Stomach (tissue), 4 donors: Measurements from ENCODE around the gene FOXN3.

Experiments
- POLR2A ChIP-seq, 4 donors: fragments of 450-650 bp; IDR thresholded peaks; one replicate each; pipeline ENCODE4 v1.6.1; 2016; ENCODE audit warnings: antibody characterized with exemption in 4 of 4, control low read depth in 2 of 4, mild to moderate bottlenecking in 1 of 4, moderate library complexity in 1 of 4
- TF ChIP-seq, protein P1 (sequence below), 7 experiments: fragments of 450-650 bp in 4 of 7; fragments of 200-600 bp in 3 of 7; sonication (generic) in 3 of 7; IDR thresholded peaks; one replicate each; pipeline ENCODE4 v1.5.1; 2016 to 2019; ENCODE audit warnings: antibody characterized with exemption in 7 of 7, control low read depth in 2 of 7, mild to moderate bottlenecking in 1 of 7

GRCh38 chr14:89330236-89331002, 86.6 kb downstream of the FOXN3 start:
- no peak for TF ChIP-seq POLR2A (IDR thresholded peaks at IDR 0.05)
- TF ChIP-seq, protein P1, sequence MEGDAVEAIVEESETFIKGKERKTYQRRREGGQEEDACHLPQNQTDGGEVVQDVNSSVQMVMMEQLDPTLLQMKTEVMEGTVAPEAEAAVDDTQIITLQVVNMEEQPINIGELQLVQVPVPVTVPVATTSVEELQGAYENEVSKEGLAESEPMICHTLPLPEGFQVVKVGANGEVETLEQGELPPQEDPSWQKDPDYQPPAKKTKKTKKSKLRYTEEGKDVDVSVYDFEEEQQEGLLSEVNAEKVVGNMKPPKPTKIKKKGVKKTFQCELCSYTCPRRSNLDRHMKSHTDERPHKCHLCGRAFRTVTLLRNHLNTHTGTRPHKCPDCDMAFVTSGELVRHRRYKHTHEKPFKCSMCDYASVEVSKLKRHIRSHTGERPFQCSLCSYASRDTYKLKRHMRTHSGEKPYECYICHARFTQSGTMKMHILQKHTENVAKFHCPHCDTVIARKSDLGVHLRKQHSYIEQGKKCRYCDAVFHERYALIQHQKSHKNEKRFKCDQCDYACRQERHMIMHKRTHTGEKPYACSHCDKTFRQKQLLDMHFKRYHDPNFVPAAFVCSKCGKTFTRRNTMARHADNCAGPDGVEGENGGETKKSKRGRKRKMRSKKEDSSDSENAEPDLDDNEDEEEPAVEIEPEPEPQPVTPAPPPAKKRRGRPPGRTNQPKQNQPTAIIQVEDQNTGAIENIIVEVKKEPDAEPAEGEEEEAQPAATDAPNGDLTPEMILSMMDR (IDR thresholded peaks at IDR 0.05) = no peak
